H1 (cell line): Measurements from ENCODE around the gene GPR34. TPM values are rescaled to one million over a fixed set of nuclear protein-coding genes. Genes with fewer than 3 reads are reported as not detected.

Experiments used
- CTCF ChIA-PET: fragments of 300-600 bp; sonication (Branson Sonifier 250); formaldehyde crosslinking; loops from one replicate; lab custom pipeline; 2021; ENCODE audit not compliant: partially characterized antibody; lab: Charles Lee
- POLR2A ChIA-PET: fragments of 300-600 bp; sonication (Branson Sonifier 250); formaldehyde crosslinking; loops from one replicate; lab custom pipeline; 2021; ENCODE audit warnings: inconsistent platforms; ENCODE audit not compliant: partially characterized antibody; lab: Charles Lee
- DNase-seq, 2 experiments: peaks; one replicate each; pipeline versions ENCODE4 v3.0.0 to v3.0.0-alpha.2; 2010 to 2022; ENCODE audit warnings: low spot score in 2 of 2, low read depth in 1 of 2, mixed read lengths in 1 of 2
- FAIRE-seq: peaks from 2 replicates; lab custom pipeline; 2011; peaks lifted over from hg19 to GRCh38; lab: Jason Lieb, UNC
- H2AFZ ChIP-seq: 2 replicates; pipeline ENCODE4 v1.8.1; 2012; ENCODE audit warnings: low read length, inconsistent platforms
- H2AK5ac ChIP-seq: 2 replicates; pipeline ENCODE4 v1.6.1; 2013; ENCODE audit warnings: low read depth, low read length
- H2BK120ac ChIP-seq: replicated peaks from 2 replicates; pipeline ENCODE3; 2013; ENCODE audit warnings: low read depth, low read length, inconsistent platforms
- H2BK12ac ChIP-seq: 2 replicates; pipeline ENCODE4 v1.6.1; 2013; ENCODE audit warnings: low read depth, low read length
- H2BK15ac ChIP-seq: 2 replicates; pipeline ENCODE4 v1.6.1; 2013; ENCODE audit warnings: low read length
- H2BK20ac ChIP-seq: 2 replicates; pipeline ENCODE4 v1.6.1; 2013; ENCODE audit warnings: low read length
- H2BK5ac ChIP-seq: 2 replicates; pipeline ENCODE4 v1.6.1; 2013; ENCODE audit warnings: low read depth, low read length
- H3K14ac ChIP-seq: 2 replicates; pipeline ENCODE4 v1.6.1; 2013; ENCODE audit warnings: inconsistent platforms; ENCODE audit not compliant: insufficient read length
- H3K18ac ChIP-seq: 2 replicates; pipeline ENCODE4 v1.6.1; 2013; ENCODE audit warnings: low read length; ENCODE audit errors: extremely low read depth
- H3K23ac ChIP-seq: 2 replicates; pipeline ENCODE4 v1.6.1; 2013; ENCODE audit warnings: inconsistent platforms; ENCODE audit not compliant: insufficient read length
- H3K23me2 ChIP-seq: 2 replicates; pipeline ENCODE4 v1.6.1; 2013; ENCODE audit warnings: low read depth, low read length
- H3K27ac ChIP-seq: 2 replicates; pipeline ENCODE4 v1.6.1; 2011; ENCODE audit warnings: low read depth, low read length, inconsistent platforms
- H3K27me3 ChIP-seq, 4 experiments: replicated peaks in 1 of 4; 1 replicate in 1 of 4; 2 replicates in 3 of 4; pipeline versions ENCODE4 v1.6.1 to v1.8.1; 2011 to 2013; ENCODE audit warnings: low read length in 3 of 4, mild to moderate bottlenecking in 3 of 4, inconsistent platforms in 2 of 4, mixed read lengths in 2 of 4, moderate library complexity in 1 of 4; ENCODE audit not compliant: control insufficient read depth in 3 of 4, insufficient read depth in 3 of 4; ENCODE audit errors: extremely low read depth in 1 of 4
- H3K36me3 ChIP-seq, 4 experiments: 2 replicates each; pipeline versions ENCODE4 v1.6.1 to v1.8.1; 2011 to 2013; ENCODE audit warnings: mild to moderate bottlenecking in 4 of 4, low read length in 3 of 4, moderate library complexity in 2 of 4, control low read depth in 1 of 4, inconsistent platforms in 1 of 4; ENCODE audit not compliant: insufficient read depth in 4 of 4, control insufficient read depth in 2 of 4
- H3K4ac ChIP-seq: replicated peaks from 2 replicates; pipeline ENCODE3; 2013; ENCODE audit warnings: low read length, low read depth, mixed read lengths, inconsistent platforms; ENCODE audit not compliant: insufficient read length
- H3K4me1 ChIP-seq, 4 experiments: replicated peaks in 1 of 4; 1 replicate in 1 of 4; 2 replicates in 3 of 4; pipeline versions ENCODE4 v1.6.1 to v1.8.1; 2011 to 2013; ENCODE audit warnings: low read length in 3 of 4, inconsistent platforms in 2 of 4, mixed read lengths in 1 of 4; ENCODE audit not compliant: insufficient read depth in 4 of 4, control insufficient read depth in 3 of 4
- H3K4me2 ChIP-seq, 2 experiments: 2 replicates each; pipeline versions ENCODE4 v1.6.1 to v1.8.1; 2011 to 2013; ENCODE audit warnings: low read depth in 2 of 2, low read length in 2 of 2, control low read depth in 1 of 2, inconsistent platforms in 1 of 2, mild to moderate bottlenecking in 1 of 2; ENCODE audit not compliant: insufficient read depth in 1 of 2
- H3K4me3 ChIP-seq, 4 experiments: fragments of 200-600, 300-600 bp in 1 of 4; sonication (generic), shearing (Covaris generic), sonication (Bioruptor Twin) in 1 of 4; 2 replicates each; pipeline versions ENCODE4 v1.5.1 to v1.8.1; 2011 to 2016; ENCODE audit warnings: low read length in 4 of 4, low read depth in 3 of 4, control low read depth in 2 of 4, inconsistent platforms in 2 of 4, mild to moderate bottlenecking in 2 of 4, mixed read lengths in 1 of 4, moderate library complexity in 1 of 4; ENCODE audit not compliant: insufficient read depth in 2 of 4; ENCODE audit errors: extremely low read depth in 1 of 4
- H3K56ac ChIP-seq: replicated peaks from 2 replicates; pipeline ENCODE3; 2013; ENCODE audit warnings: low read depth, mild to moderate bottlenecking, mixed read lengths, low read length, inconsistent platforms; ENCODE audit not compliant: insufficient read length
- H3K79me1 ChIP-seq: 2 replicates; pipeline ENCODE4 v1.6.1; 2013; ENCODE audit warnings: low read depth, low read length, control low read depth
- H3K79me2 ChIP-seq, 2 experiments: 2 replicates each; pipeline versions ENCODE4 v1.6.1 to v1.8.1; 2012 to 2013; ENCODE audit warnings: low read length in 2 of 2, mild to moderate bottlenecking in 2 of 2, inconsistent platforms in 1 of 2; ENCODE audit not compliant: insufficient read depth in 2 of 2, control insufficient read depth in 1 of 2
- H3K9ac ChIP-seq, 4 experiments: replicated peaks in 1 of 4; 1 replicate in 1 of 4; 2 replicates in 3 of 4; pipeline versions ENCODE4 v1.6.1 to v1.8.1; 2011 to 2013; ENCODE audit warnings: low read depth in 3 of 4, low read length in 3 of 4, control low read depth in 2 of 4, mild to moderate bottlenecking in 2 of 4, moderate library complexity in 2 of 4, inconsistent platforms in 1 of 4; ENCODE audit errors: extremely low read depth in 1 of 4
- H3K9me3 ChIP-seq, 2 experiments: 2 replicates each; pipeline versions ENCODE4 v1.6.1 to v1.8.1; 2012 to 2013; ENCODE audit warnings: mild to moderate bottlenecking in 2 of 2, moderate library complexity in 2 of 2, control low read depth in 1 of 2, inconsistent platforms in 1 of 2, low read depth in 1 of 2, low read length in 1 of 2, mixed read lengths in 1 of 2; ENCODE audit not compliant: insufficient read depth in 2 of 2
- H4K20me1 ChIP-seq, 2 experiments: replicated peaks in 1 of 2; 2 replicates each; pipeline versions ENCODE3 to v1.8.1; 2011 to 2013; ENCODE audit warnings: inconsistent platforms in 2 of 2, low read length in 2 of 2, mild to moderate bottlenecking in 1 of 2; ENCODE audit not compliant: insufficient read depth in 2 of 2, control insufficient read depth in 1 of 2
- H4K5ac ChIP-seq: 2 replicates; pipeline ENCODE4 v1.6.1; 2013; ENCODE audit warnings: low read length, low read depth, mixed read lengths, inconsistent platforms; ENCODE audit not compliant: insufficient read length
- H4K8ac ChIP-seq: 2 replicates; pipeline ENCODE4 v1.8.0; 2013; ENCODE audit warnings: mild to moderate bottlenecking, moderate library complexity, low read length, inconsistent platforms; ENCODE audit not compliant: insufficient read depth; ENCODE audit errors: extremely low read depth
- H4K91ac ChIP-seq: replicated peaks from 2 replicates; pipeline ENCODE3; 2013; ENCODE audit warnings: low read length, mixed read lengths, inconsistent platforms; ENCODE audit not compliant: insufficient read length
- JUN ChIP-seq: IDR thresholded peaks from 2 replicates; pipeline ENCODE4 v1.6.1; 2011; ENCODE audit warnings: low read depth, mild to moderate bottlenecking, improper control_type of control experiment, low read length
- SP1 ChIP-seq: IDR thresholded peaks from 2 replicates; pipeline ENCODE4 v1.6.1; 2011; ENCODE audit warnings: low read depth, low read length
- SP4 ChIP-seq: IDR thresholded peaks from 2 replicates; pipeline ENCODE4 v1.6.1; 2012; ENCODE audit warnings: low read length, inconsistent platforms
- TEAD4 ChIP-seq: IDR thresholded peaks from 2 replicates; pipeline ENCODE4 v1.6.1; 2012; ENCODE audit warnings: low read depth, low read length, inconsistent platforms, mixed read lengths
- polyA plus RNA-seq, 7 experiments: library from polyadenylated mRNA; depleted of rRNA in 3 of 7; stranded (reverse) in 5 of 7; unstranded in 2 of 7; fragments of >200 nt in 5 of 7; fragments of 200-250 nt in 2 of 7; gene quantifications; 1 replicate in 5 of 7; 2 replicates in 1 of 7; 4 replicates in 1 of 7; pipeline versions ENCODE4 v1.2.1 to v1.2.3, GENCODE V29; 2011 to 2013; ENCODE audit warnings: missing spikeins in 2 of 7, mixed read lengths in 2 of 7
- total RNA-seq: library from RNA; stranded (reverse); fragmentation: NEBNext Ultra II Directional; extraction: Animal tissue kit (Norgen Biotek cat#: 25700); gene quantifications from 2 replicates; pipeline ENCODE4 v1.2.1, GENCODE V29; 2021
- TF ChIP-seq, protein P1 (sequence below): IDR thresholded peaks from 2 replicates; pipeline ENCODE4 v1.6.1; 2011; ENCODE audit warnings: low read depth, mild to moderate bottlenecking, low read length; ENCODE audit not compliant: insufficient read depth

Gene GPR34
- total and polyA plus RNA-seq, 2 of the 8 experiments (the other 6 are each of a cell fraction or from before 2014, with no cell fraction given) = not detected

- TF ChIP-seq TEAD4 (no peak), SP1 (no peak)
Measured at GRCh38 chrX:41695426-41695825, 6.7 kb downstream of the GPR34 start (continued).

DNA sequence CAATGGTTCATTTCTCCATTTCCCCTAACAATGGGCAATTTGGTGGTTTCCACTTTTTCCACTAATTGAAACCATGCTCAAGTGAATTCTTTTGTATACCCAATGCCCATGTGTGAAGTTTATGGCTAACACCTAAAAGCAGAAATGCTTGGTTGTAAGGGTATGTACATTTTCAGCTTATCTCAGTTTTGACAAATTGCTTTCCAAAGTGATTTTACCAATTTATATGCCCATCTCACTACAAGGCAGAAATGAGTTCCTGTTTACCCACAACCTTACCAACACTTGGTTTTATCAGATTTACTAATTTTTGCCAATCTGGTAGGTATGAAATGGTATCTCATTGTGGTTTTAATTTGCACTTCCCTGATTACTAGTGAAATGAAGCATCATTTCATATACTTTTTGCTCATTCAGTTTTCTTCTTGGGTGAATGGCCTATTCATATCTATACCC is 14.8 kb downstream of the GPR34 start:
- Histone ChIP-seq H2AFZ (no peak overlapping the region), H3K27ac (no peak overlapping the region), H3K9ac (no peak overlapping the region), H4K20me1 (no peaks in the 10 kb centered on the region), H2BK15ac (no peak overlapping the region), H2BK5ac (no peak overlapping the region), H2BK120ac (no peak overlapping the region), H3K14ac (no peak overlapping the region), H4K91ac (no peak overlapping the region), H3K27me3 (no peaks in the 10 kb centered on the region), H4K5ac (no peak overlapping the region), H3K18ac (no peak overlapping the region), H2BK20ac (no peak overlapping the region), H3K4ac (no peak overlapping the region), H3K79me2 (no peaks in the 10 kb centered on the region), H3K79me1 (no peaks in the 10 kb centered on the region), H3K23me2 (no peaks in the 10 kb centered on the region), H3K23ac (no peak overlapping the region), H3K56ac (no peak overlapping the region), H3K4me3 (no peak overlapping the region), H3K4me2 (no peak overlapping the region), H3K36me3 (no peaks in the 10 kb centered on the region), H3K4me1 (peaks cover 0 to 3% (median 0%) of the 10 kb centered on the region in 4 experiments; a peak in 3 of 7 replicates), H3K9me3 (no peaks in the 10 kb centered on the region), H2BK12ac (no peak overlapping the region), H4K8ac (no peak overlapping the region), H2AK5ac (no peak overlapping the region)
- ChIA-PET POLR2A (no interaction called here), CTCF (no interaction called here)
- TF ChIP-seq SP4 = no peak
- no peak for TF ChIP-seq JUN
- TF ChIP-seq, protein P1, sequence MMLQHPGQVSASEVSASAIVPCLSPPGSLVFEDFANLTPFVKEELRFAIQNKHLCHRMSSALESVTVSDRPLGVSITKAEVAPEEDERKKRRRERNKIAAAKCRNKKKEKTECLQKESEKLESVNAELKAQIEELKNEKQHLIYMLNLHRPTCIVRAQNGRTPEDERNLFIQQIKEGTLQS = no peak
- FAIRE-seq (no peak), DNase-seq (no peak)
